Measurements from ENCODE around the gene ADAMTS6. TPM values are rescaled to one million over a fixed set of nuclear protein-coding genes. Genes with fewer than 3 reads are reported as not detected.

The ADAMTS6 gene
- total RNA-seq, 5 donors from 2014 or later (not counting 1 experiment from before 2014, with no cell fraction given): 2.0 to 5.3 (median 4.0) TPM

GRCh38 chr5:65482736-65483545, 1.2 kb upstream of the ADAMTS6 start:
- Mint-ChIP-seq H3K4me1 (peaks cover 10 to 18% (median 14%) of the 10 kb centered on the region in 3 donors), H3K27ac (peak overlapping the region; percentile 90 to 95), H3K27me3 (no peaks in the 10 kb centered on the region), H3K9me3 (no peaks in the 10 kb centered on the region), H3K4me3 (no peak overlapping the region), H3K36me3 (no peaks in the 10 kb centered on the region)
- Histone ChIP-seq H3K27me3 (replicated peaks in 1 of 2; ENCODE audit: control insufficient read depth in 2 of 2, extremely low read depth in 1 of 2, insufficient read depth in 2 of 2, low read length in 1 of 2) (peaks cover 0 to 3% of the 10 kb centered on the region in 2 experiments), H3K9me3 (no peaks in the 10 kb centered on the region), H3K36me3 (ENCODE audit: control insufficient read depth in 2 of 2, extremely low read depth in 1 of 2, insufficient read depth in 1 of 2, low read length in 1 of 2) (no peaks in the 10 kb centered on the region), H3K27ac (ENCODE audit: low read length) (peak overlapping the region; percentile 63), H3K4me1 (ENCODE audit: control insufficient read depth in 1 of 2, extremely low read depth in 1 of 2, insufficient read depth in 2 of 2, low read length in 2 of 2) (peaks cover 14 to 16% of the 10 kb centered on the region in 2 experiments), H3K4me3 (ENCODE audit: control insufficient read depth in 1 of 2, extremely low read depth in 1 of 2, low read length in 1 of 2) (peak overlapping the region; percentile 73 to 85)
- ATAC-seq (replicated peaks in 1 of 4): no peak
- 0% methylated on average over 2 of the region's 12 CpGs for WGBS (ENCODE audit: insufficient coverage)
- POLR2A ChIA-PET: interaction anchor here (0.5 to 1.2 kb wide), 18 partner anchors 11 to 680 kb away, joined by 3 to 9 read pairs (median 3); partner anchors contain the start of genes CENPK (in 1 of the 2) and PPWD1 (in 1 of the 2)
- CTCF ChIA-PET: interaction anchor here (0.5 to 3.9 kb wide), 45 partner anchors 8 to 1339 kb away, joined by 3 to 117 read pairs (median 4); partner anchors contain the start of genes CENPK (in 1 of the 2), CWC27 (in 1 of the 2) and PPWD1 (in 1 of the 2)
- DNase-seq: peak in 4 of 35 experiments; percentile 3 to 55 (median 5)

GRCh38 chr5:65482296-65482735, 596 bp upstream of the ADAMTS6 start:
- no peaks in the 10 kb centered on the region for H3K27me3 Mint-ChIP-seq
- peak overlapping the region; percentile 73 to 85 for H3K4me3 ChIP-seq (ENCODE audit: control insufficient read depth in 1 of 2, extremely low read depth in 1 of 2, low read length in 1 of 2)
- peak; percentile 22 to 32 (median 30) for ATAC-seq (replicated peaks in 1 of 4)

GRCh38 chr5:65481171-65481581, 544 bp downstream of the ADAMTS6 start:
- peak overlapping the region; percentile 73 to 85 for H3K4me3 ChIP-seq (ENCODE audit: control insufficient read depth in 1 of 2, extremely low read depth in 1 of 2, low read length in 1 of 2)
- peaks cover 14 to 16% of the 10 kb centered on the region in 2 experiments for H3K4me1 ChIP-seq (ENCODE audit: control insufficient read depth in 1 of 2, extremely low read depth in 1 of 2, insufficient read depth in 2 of 2, low read length in 2 of 2)
- H3K36me3 Mint-ChIP-seq: no peaks in the 10 kb centered on the region
- H3K4me3 Mint-ChIP-seq: no peak overlapping the region
- H3K4me1 Mint-ChIP-seq: peaks cover 10 to 18% (median 14%) of the 10 kb centered on the region in 3 donors
- H3K27ac ChIP-seq (ENCODE audit: low read length): peak overlapping the region; percentile 63
- no peaks in the 10 kb centered on the region for H3K9me3 Mint-ChIP-seq
- DNase-seq: peak in 1 of 35 experiments; percentile 8
- 7% methylated on average over 3 of the region's 7 CpGs for WGBS (ENCODE audit: insufficient coverage)
- no peaks in the 10 kb centered on the region for H3K9me3 ChIP-seq
- ChIA-PET POLR2A (interaction anchor here (0.6 to 1.4 kb wide), 6 partner anchors 36 to 446 kb away, joined by 3 to 10 read pairs (median 6); no protein-coding TSS in a partner anchor), CTCF (interaction anchor here (0.5 to 1.9 kb wide), 10 partner anchors 64 to 856 kb away, joined by 3 to 15 read pairs (median 3); partner anchors contain the start of genes CENPK (in 1 of the 2) and PPWD1 (in 1 of the 2))
- H3K36me3 ChIP-seq (ENCODE audit: control insufficient read depth in 2 of 2, extremely low read depth in 1 of 2, insufficient read depth in 1 of 2, low read length in 1 of 2): no peaks in the 10 kb centered on the region
- H3K27me3 Mint-ChIP-seq: no peaks in the 10 kb centered on the region
- peaks cover 0 to 3% of the 10 kb centered on the region in 2 experiments for H3K27me3 ChIP-seq (replicated peaks in 1 of 2; ENCODE audit: control insufficient read depth in 2 of 2, extremely low read depth in 1 of 2, insufficient read depth in 2 of 2, low read length in 1 of 2)
- peak overlapping the region; percentile 90 to 95 for H3K27ac Mint-ChIP-seq
- ATAC-seq (replicated peaks in 1 of 4): peak; percentile 4 to 23 (median 7)

More at GRCh38 chr5:65482296-65482735, 596 bp upstream of the ADAMTS6 start:
- Histone ChIP-seq H3K9me3 (no peaks in the 10 kb centered on the region), H3K4me1 (ENCODE audit: control insufficient read depth in 1 of 2, extremely low read depth in 1 of 2, insufficient read depth in 2 of 2, low read length in 2 of 2) (peaks cover 14 to 16% of the 10 kb centered on the region in 2 experiments), H3K36me3 (ENCODE audit: control insufficient read depth in 2 of 2, extremely low read depth in 1 of 2, insufficient read depth in 1 of 2, low read length in 1 of 2) (no peaks in the 10 kb centered on the region), H3K27me3 (replicated peaks in 1 of 2; ENCODE audit: control insufficient read depth in 2 of 2, extremely low read depth in 1 of 2, insufficient read depth in 2 of 2, low read length in 1 of 2) (peaks cover 0 to 3% of the 10 kb centered on the region in 2 experiments), H3K27ac (ENCODE audit: low read length) (peak overlapping the region; percentile 63)
- peak in 1 of 35 experiments; percentile 37 for DNase-seq
- Mint-ChIP-seq H3K36me3 (no peaks in the 10 kb centered on the region), H3K27ac (peak overlapping the region; percentile 90 to 95), H3K9me3 (no peaks in the 10 kb centered on the region), H3K4me1 (peaks cover 10 to 18% (median 14%) of the 10 kb centered on the region in 3 donors), H3K4me3 (no peak overlapping the region)
- WGBS (ENCODE audit: insufficient coverage): 6% methylated on average over 2 of the region's 6 CpGs
- ChIA-PET CTCF (interaction anchor here (0.6 to 3.9 kb wide), 27 partner anchors 7 to 1339 kb away, joined by 3 to 117 read pairs (median 5); partner anchors contain the start of genes CENPK (in 1 of the 2), CWC27 (in 1 of the 2) and PPWD1 (in 1 of the 2)), POLR2A (interaction anchor here (0.5 to 1.4 kb wide), 17 partner anchors 11 to 707 kb away, joined by 3 to 9 read pairs (median 4); partner anchors contain the start of genes CENPK (in 1 of the 2) and PPWD1 (in 1 of the 2))

- H3K36me3 Mint-ChIP-seq: no peaks in the 10 kb centered on the region
- Histone ChIP-seq H3K4me1 (ENCODE audit: control insufficient read depth in 1 of 2, extremely low read depth in 1 of 2, insufficient read depth in 2 of 2, low read length in 2 of 2) (peaks cover 14 to 16% of the 10 kb centered on the region in 2 experiments), H3K36me3 (ENCODE audit: control insufficient read depth in 2 of 2, extremely low read depth in 1 of 2, insufficient read depth in 1 of 2, low read length in 1 of 2) (no peaks in the 10 kb centered on the region), H3K27me3 (replicated peaks in 1 of 2; ENCODE audit: control insufficient read depth in 2 of 2, extremely low read depth in 1 of 2, insufficient read depth in 2 of 2, low read length in 1 of 2) (peaks cover 0 to 3% of the 10 kb centered on the region in 2 experiments), H3K27ac (ENCODE audit: low read length) (no peak overlapping the region), H3K9me3 (no peaks in the 10 kb centered on the region), H3K4me3 (ENCODE audit: control insufficient read depth in 1 of 2, extremely low read depth in 1 of 2, low read length in 1 of 2) (peak overlapping the region; percentile 35 to 85)
- H3K27ac Mint-ChIP-seq: no peak overlapping the region
- DNase-seq (peak in 27 of 35 experiments; percentile 4 to 61 (median 23)), ATAC-seq (replicated peaks in 1 of 4) (peak; percentile 21 to 42 (median 32))
- no peaks in the 10 kb centered on the region for H3K9me3 Mint-ChIP-seq
- ChIA-PET CTCF (interaction anchor here (0.5 to 1.9 kb wide), 5 partner anchors 65 to 856 kb away, joined by 3 to 15 read pairs (median 6); partner anchors contain the start of genes CENPK (in 1 of the 2) and PPWD1 (in 1 of the 2)), POLR2A (interaction anchor here (0.6 to 0.9 kb wide), 4 partner anchors 82 to 698 kb away, joined by 3 to 6 read pairs (median 4); no protein-coding TSS in a partner anchor)
- 2% methylated on average over 15 of the region's 15 CpGs for WGBS (ENCODE audit: insufficient coverage)
- H3K4me3 Mint-ChIP-seq: no peak overlapping the region
- no peaks in the 10 kb centered on the region for H3K27me3 Mint-ChIP-seq
- H3K4me1 Mint-ChIP-seq: peaks cover 10 to 18% (median 14%) of the 10 kb centered on the region in 3 donors
Measured at GRCh38 chr5:65480306-65480865, 1.3 kb downstream of the ADAMTS6 start.

GRCh38 chr5:65479527-65479926, 2.2 kb downstream of the ADAMTS6 start:
- WGBS (ENCODE audit: insufficient coverage): no CpG with 5 or more reads among the region's 1 CpG
- Mint-ChIP-seq H3K4me3 (no peak overlapping the region), H3K27me3 (no peaks in the 10 kb centered on the region), H3K27ac (no peak overlapping the region), H3K36me3 (no peaks in the 10 kb centered on the region), H3K9me3 (no peaks in the 10 kb centered on the region), H3K4me1 (peaks cover 10 to 18% (median 14%) of the 10 kb centered on the region in 3 donors)
- Histone ChIP-seq H3K9me3 (no peaks in the 10 kb centered on the region), H3K4me3 (ENCODE audit: control insufficient read depth in 1 of 2, extremely low read depth in 1 of 2, low read length in 1 of 2) (no peak overlapping the region), H3K36me3 (ENCODE audit: control insufficient read depth in 2 of 2, extremely low read depth in 1 of 2, insufficient read depth in 1 of 2, low read length in 1 of 2) (no peaks in the 10 kb centered on the region), H3K27me3 (replicated peaks in 1 of 2; ENCODE audit: control insufficient read depth in 2 of 2, extremely low read depth in 1 of 2, insufficient read depth in 2 of 2, low read length in 1 of 2) (peaks cover 0 to 3% of the 10 kb centered on the region in 2 experiments), H3K27ac (ENCODE audit: low read length) (no peak overlapping the region), H3K4me1 (ENCODE audit: control insufficient read depth in 1 of 2, extremely low read depth in 1 of 2, insufficient read depth in 2 of 2, low read length in 2 of 2) (peaks cover 14 to 16% of the 10 kb centered on the region in 2 experiments)
- no peak for ATAC-seq (replicated peaks in 1 of 4)
- ChIA-PET POLR2A (no interaction called here), CTCF (no interaction called here)
- no peak for DNase-seq
